ENCODE results near the gene ZNF248. TPM values are rescaled to one million over a fixed set of nuclear protein-coding genes. Genes with fewer than 3 reads are reported as not detected.
"Not testable (repeated sequence)": the region's sequence is repeated elsewhere in the genome, so short reads cannot be mapped to it uniquely, and the experiment has no call there.

ZNF248 gene
- total and polyA plus RNA-seq, 4 donors, result 1.8 to 7.9 (median 4.4) TPM

DNA sequence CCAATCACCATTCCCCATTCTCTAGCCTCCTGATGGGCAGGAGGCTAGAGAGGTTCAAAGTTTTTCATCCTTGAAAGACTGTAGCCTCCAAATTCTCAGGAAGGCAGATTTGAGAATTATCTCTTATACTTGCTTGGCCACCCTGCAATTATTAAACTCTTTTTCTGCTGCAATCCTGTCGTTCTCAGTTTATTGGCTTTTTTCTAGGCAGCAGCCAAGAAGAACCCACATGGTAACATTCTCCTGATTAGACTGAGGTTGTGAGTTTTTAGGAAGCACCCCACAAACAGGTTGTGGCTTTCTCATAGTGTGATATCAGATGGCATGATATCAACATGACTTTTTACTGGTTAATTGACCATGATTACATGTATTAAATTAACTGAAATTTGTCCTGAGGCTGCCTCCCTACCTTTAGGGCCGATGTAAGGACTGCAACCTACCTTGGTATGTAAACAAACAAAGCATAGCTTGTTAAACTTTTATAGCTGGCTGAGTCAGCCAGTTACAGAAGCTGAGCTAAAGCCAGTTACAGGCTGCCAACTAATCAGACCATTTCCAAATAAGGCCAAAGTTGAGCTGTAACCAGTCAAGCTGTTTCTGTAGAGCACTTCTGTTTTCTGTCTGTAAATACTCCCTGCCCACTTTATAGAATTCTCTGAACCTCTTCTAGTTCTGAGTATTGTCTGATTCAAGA lies 3.2 kb upstream of the ZNF248 start:
- H3K36me3 ChIP-seq (ENCODE audit: control insufficient read depth in 4 of 4, insufficient read depth in 3 of 4, low read depth in 1 of 4, low read length in 3 of 4), result no peaks in the 10 kb centered on the region
- H3K9ac ChIP-seq (ENCODE audit: low read depth in 1 of 2, low read length in 2 of 2), result no peak overlapping the region
- H3K9me3 ChIP-seq (ENCODE audit: control insufficient read depth in 4 of 4, low read length in 3 of 4), result peaks cover 0 to 3% (median under 1%) of the 10 kb centered on the region in 4 donors
- H3K4me3 ChIP-seq (ENCODE audit: low read depth in 1 of 3, low read length in 3 of 3), result no peak overlapping the region
- WGBS, result 40% methylated on average over 2 of the region's 2 CpGs
- H3K27me3 ChIP-seq (ENCODE audit: control insufficient read depth in 4 of 4, insufficient read depth in 4 of 4, low read length in 3 of 4), result no peaks in the 10 kb centered on the region
- TF ChIP-seq HNF4A (conservative IDR thresholded peaks at IDR 0.05) (peak in 1 of 2 donors; percentile 40), RXRA (IDR thresholded peaks at IDR 0.05) (peak; percentile 38 to 63), HNF4G (IDR thresholded peaks at IDR 0.05) (no peak), SP1 (IDR thresholded peaks at IDR 0.05) (peak; percentile 76), FOXA2 (IDR thresholded peaks at IDR 0.05) (peak; percentile 81), FOXA1 (IDR thresholded peaks at IDR 0.05) (peak; percentile 43), JUND (IDR thresholded peaks at IDR 0.05) (peak in 1 of 2 donors; percentile 63), YY1 (IDR thresholded peaks at IDR 0.05) (peak; percentile 30), TAF1 (conservative IDR thresholded peaks at IDR 0.05) (no peak), NR2F2 (IDR thresholded peaks at IDR 0.05) (no peak), RAD21 (IDR thresholded peaks at IDR 0.05) (no peak)
- TF ChIP-seq, protein P1, sequence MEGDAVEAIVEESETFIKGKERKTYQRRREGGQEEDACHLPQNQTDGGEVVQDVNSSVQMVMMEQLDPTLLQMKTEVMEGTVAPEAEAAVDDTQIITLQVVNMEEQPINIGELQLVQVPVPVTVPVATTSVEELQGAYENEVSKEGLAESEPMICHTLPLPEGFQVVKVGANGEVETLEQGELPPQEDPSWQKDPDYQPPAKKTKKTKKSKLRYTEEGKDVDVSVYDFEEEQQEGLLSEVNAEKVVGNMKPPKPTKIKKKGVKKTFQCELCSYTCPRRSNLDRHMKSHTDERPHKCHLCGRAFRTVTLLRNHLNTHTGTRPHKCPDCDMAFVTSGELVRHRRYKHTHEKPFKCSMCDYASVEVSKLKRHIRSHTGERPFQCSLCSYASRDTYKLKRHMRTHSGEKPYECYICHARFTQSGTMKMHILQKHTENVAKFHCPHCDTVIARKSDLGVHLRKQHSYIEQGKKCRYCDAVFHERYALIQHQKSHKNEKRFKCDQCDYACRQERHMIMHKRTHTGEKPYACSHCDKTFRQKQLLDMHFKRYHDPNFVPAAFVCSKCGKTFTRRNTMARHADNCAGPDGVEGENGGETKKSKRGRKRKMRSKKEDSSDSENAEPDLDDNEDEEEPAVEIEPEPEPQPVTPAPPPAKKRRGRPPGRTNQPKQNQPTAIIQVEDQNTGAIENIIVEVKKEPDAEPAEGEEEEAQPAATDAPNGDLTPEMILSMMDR (IDR thresholded peaks at IDR 0.05; ENCODE audit: low read depth, low read length, missing input control), result no peak
- TF ChIP-seq, protein P2, sequence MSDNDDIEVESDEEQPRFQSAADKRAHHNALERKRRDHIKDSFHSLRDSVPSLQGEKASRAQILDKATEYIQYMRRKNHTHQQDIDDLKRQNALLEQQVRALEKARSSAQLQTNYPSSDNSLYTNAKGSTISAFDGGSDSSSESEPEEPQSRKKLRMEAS (IDR thresholded peaks at IDR 0.05), result no peak
- TF ChIP-seq, protein P3, sequence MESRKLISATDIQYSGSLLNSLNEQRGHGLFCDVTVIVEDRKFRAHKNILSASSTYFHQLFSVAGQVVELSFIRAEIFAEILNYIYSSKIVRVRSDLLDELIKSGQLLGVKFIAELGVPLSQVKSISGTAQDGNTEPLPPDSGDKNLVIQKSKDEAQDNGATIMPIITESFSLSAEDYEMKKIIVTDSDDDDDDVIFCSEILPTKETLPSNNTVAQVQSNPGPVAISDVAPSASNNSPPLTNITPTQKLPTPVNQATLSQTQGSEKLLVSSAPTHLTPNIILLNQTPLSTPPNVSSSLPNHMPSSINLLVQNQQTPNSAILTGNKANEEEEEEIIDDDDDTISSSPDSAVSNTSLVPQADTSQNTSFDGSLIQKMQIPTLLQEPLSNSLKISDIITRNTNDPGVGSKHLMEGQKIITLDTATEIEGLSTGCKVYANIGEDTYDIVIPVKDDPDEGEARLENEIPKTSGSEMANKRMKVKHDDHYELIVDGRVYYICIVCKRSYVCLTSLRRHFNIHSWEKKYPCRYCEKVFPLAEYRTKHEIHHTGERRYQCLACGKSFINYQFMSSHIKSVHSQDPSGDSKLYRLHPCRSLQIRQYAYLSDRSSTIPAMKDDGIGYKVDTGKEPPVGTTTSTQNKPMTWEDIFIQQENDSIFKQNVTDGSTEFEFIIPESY (IDR thresholded peaks at IDR 0.05), result peak; percentile 24
- TF ChIP-seq, protein P4, sequence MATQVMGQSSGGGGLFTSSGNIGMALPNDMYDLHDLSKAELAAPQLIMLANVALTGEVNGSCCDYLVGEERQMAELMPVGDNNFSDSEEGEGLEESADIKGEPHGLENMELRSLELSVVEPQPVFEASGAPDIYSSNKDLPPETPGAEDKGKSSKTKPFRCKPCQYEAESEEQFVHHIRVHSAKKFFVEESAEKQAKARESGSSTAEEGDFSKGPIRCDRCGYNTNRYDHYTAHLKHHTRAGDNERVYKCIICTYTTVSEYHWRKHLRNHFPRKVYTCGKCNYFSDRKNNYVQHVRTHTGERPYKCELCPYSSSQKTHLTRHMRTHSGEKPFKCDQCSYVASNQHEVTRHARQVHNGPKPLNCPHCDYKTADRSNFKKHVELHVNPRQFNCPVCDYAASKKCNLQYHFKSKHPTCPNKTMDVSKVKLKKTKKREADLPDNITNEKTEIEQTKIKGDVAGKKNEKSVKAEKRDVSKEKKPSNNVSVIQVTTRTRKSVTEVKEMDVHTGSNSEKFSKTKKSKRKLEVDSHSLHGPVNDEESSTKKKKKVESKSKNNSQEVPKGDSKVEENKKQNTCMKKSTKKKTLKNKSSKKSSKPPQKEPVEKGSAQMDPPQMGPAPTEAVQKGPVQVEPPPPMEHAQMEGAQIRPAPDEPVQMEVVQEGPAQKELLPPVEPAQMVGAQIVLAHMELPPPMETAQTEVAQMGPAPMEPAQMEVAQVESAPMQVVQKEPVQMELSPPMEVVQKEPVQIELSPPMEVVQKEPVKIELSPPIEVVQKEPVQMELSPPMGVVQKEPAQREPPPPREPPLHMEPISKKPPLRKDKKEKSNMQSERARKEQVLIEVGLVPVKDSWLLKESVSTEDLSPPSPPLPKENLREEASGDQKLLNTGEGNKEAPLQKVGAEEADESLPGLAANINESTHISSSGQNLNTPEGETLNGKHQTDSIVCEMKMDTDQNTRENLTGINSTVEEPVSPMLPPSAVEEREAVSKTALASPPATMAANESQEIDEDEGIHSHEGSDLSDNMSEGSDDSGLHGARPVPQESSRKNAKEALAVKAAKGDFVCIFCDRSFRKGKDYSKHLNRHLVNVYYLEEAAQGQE (IDR thresholded peaks at IDR 0.05), result peak; percentile 72
- TF ChIP-seq, protein P5, sequence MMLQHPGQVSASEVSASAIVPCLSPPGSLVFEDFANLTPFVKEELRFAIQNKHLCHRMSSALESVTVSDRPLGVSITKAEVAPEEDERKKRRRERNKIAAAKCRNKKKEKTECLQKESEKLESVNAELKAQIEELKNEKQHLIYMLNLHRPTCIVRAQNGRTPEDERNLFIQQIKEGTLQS (IDR thresholded peaks at IDR 0.05), result no peak
- H3K27ac ChIP-seq (ENCODE audit: low read depth in 1 of 2, low read length in 2 of 2), result peak overlapping the region in 1 of 2 donors; percentile 26
- peaks cover 0 to 17% (median 13%) of the 10 kb centered on the region in 4 donors for H3K4me1 ChIP-seq (ENCODE audit: control insufficient read depth in 4 of 4, insufficient read depth in 4 of 4, low read length in 3 of 4)
- no peak for DNase-seq (ENCODE audit: low spot score)

DNA sequence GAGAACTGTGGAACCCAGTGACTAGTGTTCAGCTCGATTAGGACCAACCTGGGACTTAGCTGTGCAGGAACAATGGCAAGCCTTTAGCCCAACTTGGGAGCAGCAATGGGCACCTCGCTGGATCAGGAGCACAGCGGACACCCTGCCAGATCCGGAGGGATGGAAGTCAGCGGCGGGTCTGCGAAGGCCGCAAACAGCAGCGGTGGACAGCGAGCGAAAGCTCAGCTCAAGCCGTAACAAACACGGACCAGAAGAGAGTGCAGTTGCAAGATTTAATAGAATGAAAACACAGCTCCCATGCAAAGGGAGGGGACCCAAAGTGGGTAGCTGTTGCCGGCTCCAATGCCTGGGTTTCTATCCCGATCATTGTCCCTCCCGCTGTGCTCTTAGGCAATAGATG lies 1.9 kb upstream of the ZNF248 start:
- 97% methylated on average over 16 of the region's 16 CpGs for WGBS
- not testable (repeated sequence) for H3K27ac ChIP-seq (ENCODE audit: low read depth in 1 of 2, low read length in 2 of 2)

More for the DNA sequence above, 1.9 kb upstream of the ZNF248 start:
- H3K27me3 ChIP-seq (ENCODE audit: control insufficient read depth in 4 of 4, insufficient read depth in 4 of 4, low read length in 3 of 4); H3K36me3 ChIP-seq (ENCODE audit: control insufficient read depth in 4 of 4, insufficient read depth in 3 of 4, low read depth in 1 of 4, low read length in 3 of 4); H3K9ac ChIP-seq (ENCODE audit: low read depth in 1 of 2, low read length in 2 of 2); DNase-seq (ENCODE audit: low spot score); H3K4me3 ChIP-seq (ENCODE audit: low read depth in 1 of 3, low read length in 3 of 3); H3K9me3 ChIP-seq (ENCODE audit: control insufficient read depth in 4 of 4, low read length in 3 of 4): not testable (repeated sequence)
- peaks cover 0 to 21% (median 17%) of the 10 kb centered on the region in 4 donors for H3K4me1 ChIP-seq (ENCODE audit: control insufficient read depth in 4 of 4, insufficient read depth in 4 of 4, low read length in 3 of 4)
